ENCODE results near the gene ZNF569.
"Not testable (repeated sequence)": the region's sequence is repeated elsewhere in the genome, so short reads cannot be mapped to it uniquely, and the experiment has no call there.

Gene ZNF569

GRCh38 chr19:37466798-37467607 is at the start of gene ZNF569:
Gene ZNF569 (minus strand): TSS chr19:37467444. CDS start chr19:37444921, 22,523 bp downstream.
- peak; percentile 90 for DNase-seq (ENCODE audit: low spot score)

GRCh38 chr19:37513397-37513796 is 46.2 kb upstream of the ZNF569 start:
- no peak for DNase-seq (ENCODE audit: low spot score)

- DNase-seq (ENCODE audit: low spot score), result no peak
Measured at GRCh38 chr19:37511821-37512220, 44.6 kb upstream of the ZNF569 start.

- DNase-seq (ENCODE audit: low spot score), result no peak
Measured at GRCh38 chr19:37511186-37511585, 43.9 kb upstream of the ZNF569 start.

- no peak for DNase-seq (ENCODE audit: low spot score)
Measured at GRCh38 chr19:37507167-37507464, 39.9 kb upstream of the ZNF569 start.

DNA sequence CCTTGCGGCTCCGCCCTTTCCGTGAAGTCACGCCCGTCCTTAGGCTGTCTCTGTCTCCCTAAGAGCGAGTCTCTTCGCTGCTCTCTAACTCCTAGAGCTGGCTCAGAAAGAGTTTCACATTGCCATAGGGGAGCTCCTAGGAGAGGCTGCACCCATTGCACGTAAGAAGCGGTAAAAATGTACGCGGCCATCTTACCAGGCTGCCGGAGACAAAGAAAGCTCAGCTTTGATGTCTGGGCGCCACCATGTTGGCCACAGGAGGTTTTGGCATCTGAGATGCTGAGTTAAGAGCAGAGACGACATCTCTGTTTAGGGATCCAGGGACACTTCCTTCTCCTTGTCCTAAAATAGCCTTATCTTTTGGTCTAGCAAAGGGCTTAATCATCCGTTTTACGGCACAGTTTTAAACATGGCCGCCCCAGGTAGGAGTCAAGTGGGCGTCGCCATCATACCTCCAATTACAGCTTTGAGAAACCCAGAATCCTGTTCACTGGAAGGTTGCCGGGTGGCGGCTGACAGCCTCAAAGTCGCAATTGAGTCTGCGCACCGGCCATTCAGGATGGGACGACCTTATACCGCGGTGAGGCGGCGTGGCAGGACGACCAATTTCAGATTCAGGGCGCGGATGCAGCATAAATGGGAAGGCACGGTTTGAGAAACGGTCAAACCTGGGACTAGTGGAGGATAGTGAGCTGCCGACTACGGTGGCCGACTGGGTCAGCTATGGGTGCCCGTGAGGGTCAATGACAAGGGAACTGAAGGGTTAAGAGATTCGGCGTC is 39.3 kb upstream of the ZNF569 start, which contains the start of gene ZNF793:
ZNF793 (plus strand) TSS at position 553 of the 780 bp plus-strand sequence. CDS start 16,501 bp downstream, outside the sequence.
- peak; percentile 89 for DNase-seq (ENCODE audit: low spot score)

- DNase-seq (ENCODE audit: low spot score), result no peak
Measured at GRCh38 chr19:37505958-37506386, 38.7 kb upstream of the ZNF569 start.

DNA sequence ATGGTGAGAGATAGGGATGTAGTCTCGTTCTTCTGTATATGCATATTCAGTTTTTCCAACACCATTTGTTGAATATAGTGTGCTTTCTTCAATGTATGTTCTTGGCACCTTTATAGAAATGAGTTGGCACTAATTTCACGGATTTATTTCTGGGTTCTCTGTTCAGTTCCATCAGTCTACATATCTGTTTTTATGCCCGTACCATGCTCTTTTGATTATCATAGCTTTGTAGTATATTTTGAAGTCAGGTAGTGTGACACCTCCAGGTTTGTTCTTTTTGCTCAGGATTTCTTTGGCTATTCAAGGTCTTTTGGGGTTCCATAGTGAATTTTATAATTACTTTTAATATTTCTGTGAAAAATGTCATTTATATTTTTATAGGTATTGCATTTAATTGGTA is 25.0 kb upstream of the ZNF569 start:
- no peak for DNase-seq (ENCODE audit: low spot score)

GRCh38 chr19:37484406-37485168 is 17.3 kb upstream of the ZNF569 start:
- no peak for DNase-seq (ENCODE audit: low spot score)

GRCh38 chr19:37472165-37472564 is 4.9 kb upstream of the ZNF569 start:
- no peak for DNase-seq (ENCODE audit: low spot score)

- no peak for DNase-seq (ENCODE audit: low spot score)
Measured at GRCh38 chr19:37470216-37470615, 3.0 kb upstream of the ZNF569 start.

DNA sequence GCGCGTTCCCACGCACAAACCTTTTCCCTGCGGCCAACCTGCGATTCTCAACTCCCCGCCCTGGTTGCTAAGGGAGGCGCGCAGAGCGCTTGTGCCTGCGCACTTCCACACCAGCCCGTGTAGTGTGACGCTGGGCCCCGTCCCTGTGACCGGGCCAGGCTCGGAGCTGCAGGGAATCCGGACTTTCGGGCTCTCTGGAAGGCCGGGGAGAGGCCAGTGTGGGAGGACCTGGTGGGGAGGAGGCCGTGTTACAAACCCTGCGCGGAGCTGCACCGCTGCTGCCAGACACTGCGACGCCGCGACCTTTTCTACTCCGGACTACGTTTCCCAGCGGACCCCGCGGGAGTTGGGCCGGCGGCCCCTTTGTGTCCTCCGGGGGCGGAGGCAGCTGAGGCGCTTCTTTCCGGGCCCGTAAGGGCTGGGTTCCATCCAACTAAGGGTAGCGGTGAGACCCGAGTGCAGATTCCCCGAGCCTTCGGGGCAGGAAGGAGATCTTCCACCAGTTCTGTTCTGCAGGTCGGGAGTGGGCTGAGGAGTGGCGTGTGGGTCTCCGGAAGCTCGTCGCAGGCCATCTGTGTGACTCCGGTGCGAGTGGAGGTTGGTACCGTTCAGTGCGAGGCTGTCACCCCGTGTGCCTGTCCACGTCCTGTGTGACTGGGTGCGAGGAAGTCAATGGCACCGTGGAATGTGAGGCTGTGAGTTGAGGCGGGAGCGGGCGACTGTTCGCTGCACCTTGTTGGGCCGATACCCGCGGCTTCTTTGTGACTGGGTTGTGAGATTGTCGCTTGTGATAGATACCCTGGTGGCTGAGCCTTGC is 1.9 kb upstream of the ZNF569 start, which contains the start of gene ZNF570:
ZNF570 (plus strand) TSS at position 396 of the 817 bp plus-strand sequence. CDS start 999 bp downstream, outside the sequence.
- peak; percentile 90 for DNase-seq (ENCODE audit: low spot score)

DNA sequence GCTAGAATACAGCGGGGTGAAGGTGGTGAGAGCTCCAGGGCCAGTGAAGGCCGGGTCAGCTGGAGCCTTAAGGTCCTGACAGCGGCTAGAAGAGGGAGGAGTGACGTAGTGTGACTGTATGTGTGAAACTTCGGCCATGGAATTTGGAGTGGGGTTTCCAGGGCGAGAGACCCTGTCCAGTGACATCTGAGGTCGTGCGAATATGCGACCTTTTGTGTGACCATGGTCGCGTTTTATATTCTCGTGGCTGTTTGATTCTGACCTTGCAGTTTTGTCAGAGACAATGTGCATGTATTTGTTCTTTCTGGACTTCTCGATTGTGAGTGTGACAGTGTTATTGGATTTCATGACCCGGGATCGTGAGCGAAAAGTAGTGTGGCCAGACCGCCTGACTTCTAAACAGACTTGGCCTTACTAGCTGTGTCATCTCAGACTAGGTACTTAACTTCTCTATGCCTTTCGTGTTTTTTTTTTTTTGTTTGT is 405 bp upstream of the ZNF569 start:
- no peak for DNase-seq (ENCODE audit: low spot score)

DNA sequence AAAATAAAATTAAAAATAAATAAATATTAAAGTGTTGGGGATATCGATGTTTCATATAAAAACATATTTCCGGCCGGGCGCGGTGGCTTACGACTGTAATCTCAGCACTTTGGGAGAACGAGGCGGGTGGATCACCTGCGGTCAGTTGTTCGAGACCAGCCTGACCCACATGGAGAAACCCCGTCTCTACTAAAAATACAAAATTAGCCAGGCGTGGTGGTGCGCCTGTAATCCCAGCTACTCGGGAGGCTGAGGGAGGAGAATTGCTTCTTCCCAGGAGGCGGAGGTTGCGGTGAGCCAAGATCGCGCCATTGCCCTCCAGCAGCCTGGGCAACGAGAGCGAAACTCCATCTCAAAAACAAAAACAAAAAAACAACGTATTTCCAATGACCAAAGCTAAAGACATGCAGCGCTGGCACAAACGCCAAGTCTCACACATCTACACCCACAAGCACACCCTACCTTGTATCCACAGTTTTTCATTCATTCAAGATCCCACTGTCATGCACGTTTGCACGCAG is 907 bp downstream of the ZNF569 start:
- DNase-seq (ENCODE audit: low spot score), result no peak

DNA sequence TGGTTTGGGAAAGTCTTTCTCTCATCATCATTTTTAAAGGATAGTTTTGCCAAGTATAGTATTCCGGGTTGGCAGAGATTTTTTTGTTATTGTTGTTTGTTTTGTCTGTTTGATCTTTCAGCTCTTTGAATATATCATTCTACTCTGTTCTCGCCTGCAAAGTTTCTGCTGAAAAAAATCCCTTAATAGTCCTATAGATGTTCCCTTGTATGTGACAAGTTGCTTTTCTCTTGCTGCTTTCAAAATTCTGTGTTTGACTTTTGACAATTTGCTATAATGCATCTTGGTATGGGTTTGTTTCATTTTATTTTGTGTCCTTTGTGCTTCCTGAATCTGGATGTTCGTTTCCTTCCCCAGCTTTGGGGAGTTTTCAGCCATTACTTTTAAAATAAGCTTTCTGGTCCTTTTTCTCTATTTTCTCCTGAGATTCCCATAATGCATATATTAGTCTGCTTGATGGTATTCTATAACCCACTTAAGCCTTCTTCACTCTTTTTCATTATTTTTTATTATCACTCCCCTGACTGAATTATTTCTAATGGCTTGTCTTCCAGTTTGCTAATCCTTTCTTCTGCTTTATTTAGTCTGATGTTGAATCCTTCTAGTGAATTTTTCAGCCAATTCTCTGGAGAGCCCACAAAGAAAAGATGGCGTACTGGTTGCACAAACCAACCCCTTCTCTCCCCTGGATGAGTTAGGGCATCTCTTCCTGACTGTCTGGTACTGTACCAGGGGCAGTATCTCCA is 14.6 kb downstream of the ZNF569 start:
- DNase-seq (ENCODE audit: low spot score), result no peak

GRCh38 chr19:37413313-37414084 is 53.7 kb downstream of the ZNF569 start:
- no peak for DNase-seq (ENCODE audit: low spot score)

DNA sequence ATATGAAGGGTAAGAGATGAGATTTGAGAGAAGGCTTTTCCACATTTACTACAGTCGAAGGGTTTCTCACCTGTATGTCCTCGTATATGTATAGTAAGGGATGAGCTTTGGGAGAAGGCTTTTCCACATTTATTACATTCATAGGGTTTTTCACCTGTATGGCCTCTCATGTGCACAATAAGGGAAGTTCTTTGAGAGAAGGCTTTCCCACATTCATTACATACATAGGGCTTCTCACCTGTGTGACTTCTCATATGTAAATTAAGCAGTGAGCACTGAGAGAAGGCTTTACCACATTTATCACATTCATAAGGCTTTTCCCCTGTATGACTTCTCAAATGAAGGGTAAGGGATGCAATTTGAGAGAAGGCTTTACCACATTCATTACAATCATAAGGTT is 54.5 kb downstream of the ZNF569 start:
- no peak for DNase-seq (ENCODE audit: low spot score)

DNA sequence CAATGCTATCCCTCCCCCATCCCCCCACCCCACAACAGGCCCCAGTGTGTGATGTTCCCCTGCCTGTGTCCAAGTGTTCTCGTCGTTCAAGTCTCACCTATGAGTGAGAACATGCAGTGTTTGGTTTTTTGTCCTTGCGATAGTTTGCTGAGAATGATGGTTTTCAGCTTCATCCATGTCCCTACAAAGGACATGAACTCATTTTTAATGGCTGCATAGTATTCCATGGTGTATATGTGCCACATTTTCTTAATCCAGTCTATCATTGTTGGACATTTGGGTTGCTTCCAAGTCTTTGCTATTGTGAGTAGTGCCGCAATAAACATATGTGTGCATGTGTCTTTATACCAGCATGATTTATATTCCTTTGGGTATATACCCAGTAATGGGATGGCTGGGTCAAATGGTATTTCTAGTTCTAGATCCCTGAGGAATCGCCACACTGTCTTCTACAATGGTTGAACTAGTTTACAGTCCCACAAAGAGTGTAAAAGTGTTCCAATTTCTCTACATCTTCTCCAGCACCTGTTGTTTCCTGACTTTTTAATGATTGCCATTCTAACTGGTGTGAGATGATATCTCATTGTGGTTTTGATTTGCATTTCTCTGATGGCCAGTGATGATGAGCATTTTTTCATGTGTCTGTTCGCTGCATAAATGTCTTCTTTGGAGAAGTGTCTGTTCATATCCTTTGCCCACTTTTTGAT is 61.0 kb downstream of the ZNF569 start:
- not testable (repeated sequence) for DNase-seq (ENCODE audit: low spot score)

- DNase-seq (ENCODE audit: low spot score), result no peak
Measured at GRCh38 chr19:37403403-37403802, 63.8 kb downstream of the ZNF569 start.

Data from ecto neural progenitor cell (in vitro differentiated cells).